Measurements from ENCODE around the gene ADAMTSL3.

- TF ChIP-seq, protein P1, sequence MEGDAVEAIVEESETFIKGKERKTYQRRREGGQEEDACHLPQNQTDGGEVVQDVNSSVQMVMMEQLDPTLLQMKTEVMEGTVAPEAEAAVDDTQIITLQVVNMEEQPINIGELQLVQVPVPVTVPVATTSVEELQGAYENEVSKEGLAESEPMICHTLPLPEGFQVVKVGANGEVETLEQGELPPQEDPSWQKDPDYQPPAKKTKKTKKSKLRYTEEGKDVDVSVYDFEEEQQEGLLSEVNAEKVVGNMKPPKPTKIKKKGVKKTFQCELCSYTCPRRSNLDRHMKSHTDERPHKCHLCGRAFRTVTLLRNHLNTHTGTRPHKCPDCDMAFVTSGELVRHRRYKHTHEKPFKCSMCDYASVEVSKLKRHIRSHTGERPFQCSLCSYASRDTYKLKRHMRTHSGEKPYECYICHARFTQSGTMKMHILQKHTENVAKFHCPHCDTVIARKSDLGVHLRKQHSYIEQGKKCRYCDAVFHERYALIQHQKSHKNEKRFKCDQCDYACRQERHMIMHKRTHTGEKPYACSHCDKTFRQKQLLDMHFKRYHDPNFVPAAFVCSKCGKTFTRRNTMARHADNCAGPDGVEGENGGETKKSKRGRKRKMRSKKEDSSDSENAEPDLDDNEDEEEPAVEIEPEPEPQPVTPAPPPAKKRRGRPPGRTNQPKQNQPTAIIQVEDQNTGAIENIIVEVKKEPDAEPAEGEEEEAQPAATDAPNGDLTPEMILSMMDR (IDR thresholded peaks at IDR 0.05; ENCODE audit: low read depth, low read length, poor library complexity, severe bottlenecking) = peak; percentile 43
- no peak for TF ChIP-seq EZH2phosphoT487 (IDR thresholded peaks at IDR 0.05; ENCODE audit: borderline replicate concordance, low read length)
These were observed 380.9 kb downstream of the ADAMTSL3 start for GRCh38 chr15:84034578-84035398.
